Measurements from ENCODE around the gene ESYT1.

Gene ESYT1

GRCh38 chr12:56127888-56128669 is at the start of gene ESYT1 (continued):
- no peak for TF ChIP-seq PRDM6 (tag by site-specific recombination; IDR thresholded peaks at IDR 0.05)
- no peak for TF ChIP-seq EGR2 (tag by site-specific recombination; IDR thresholded peaks at IDR 0.05; ENCODE audit: low read depth)
- TF ChIP-seq ZSCAN23 (tag by site-specific recombination; IDR thresholded peaks at IDR 0.05) = no peak
- TF ChIP-seq ATF2 (tag by site-specific recombination; IDR thresholded peaks at IDR 0.05; ENCODE audit: low read depth) = peak; percentile 100
- TF ChIP-seq KLF9 (tag by site-specific recombination; IDR thresholded peaks at IDR 0.05; ENCODE audit: low read depth) = peak; percentile 61
- TF ChIP-seq REST (tag by site-specific recombination; IDR thresholded peaks at IDR 0.05) = 0 out of 2 replicates have a peak, but pooled peaks have one; percentile 41
- TF ChIP-seq HOXD13 (CRISPR knock-in tag; IDR thresholded peaks at IDR 0.05; ENCODE audit: borderline replicate concordance) = no peak
- TF ChIP-seq ZSCAN4 (tag by site-specific recombination; IDR thresholded peaks at IDR 0.05) = 0 out of 2 replicates have a peak, but pooled peaks have one; percentile 11
- TF ChIP-seq ZBTB48 (tag by site-specific recombination; IDR thresholded peaks at IDR 0.05) = peak; percentile 85
- peak; percentile 94 for TF ChIP-seq SP3 (tag by site-specific recombination; IDR thresholded peaks at IDR 0.05)
- TF ChIP-seq KLF1 (tag by site-specific recombination; IDR thresholded peaks at IDR 0.05) = no peak
- no peak for TF ChIP-seq YY1 (tag by site-specific recombination; IDR thresholded peaks at IDR 0.05)
- TF ChIP-seq ZNF391 (tag by site-specific recombination; IDR thresholded peaks at IDR 0.05; ENCODE audit: borderline replicate concordance, low read depth) = peak; percentile 36; the same call in 1 of the 2 replicates
- no peak for TF ChIP-seq MYNN (tag by site-specific recombination; IDR thresholded peaks at IDR 0.05; ENCODE audit: borderline replicate concordance)
- TF ChIP-seq ZNF610 (tag by site-specific recombination; IDR thresholded peaks at IDR 0.05; ENCODE audit: borderline replicate concordance) = no peak
- TF ChIP-seq AEBP2 (tag by site-specific recombination; IDR thresholded peaks at IDR 0.05; ENCODE audit: borderline replicate concordance) = no peak
- TF ChIP-seq ZSCAN5A (tag by site-specific recombination; IDR thresholded peaks at IDR 0.05) = 0 out of 2 replicates have a peak, but pooled peaks have one; percentile 45
- no peak for TF ChIP-seq ZNF274 (IDR thresholded peaks at IDR 0.05; ENCODE audit: low read length)
- TF ChIP-seq ZNF274 (tag by site-specific recombination; IDR thresholded peaks at IDR 0.05; ENCODE audit: borderline replicate concordance) = no peak
- TF ChIP-seq ZNF621 (tag by site-specific recombination; IDR thresholded peaks at IDR 0.05) = no peak
- no peak for TF ChIP-seq TRIM28 (IDR thresholded peaks at IDR 0.05; ENCODE audit: borderline replicate concordance, low read length)
- peak; percentile 87 for TF ChIP-seq PATZ1 (tag by site-specific recombination; IDR thresholded peaks at IDR 0.05)
- no peak for TF ChIP-seq SALL2 (tag by site-specific recombination; IDR thresholded peaks at IDR 0.05; ENCODE audit: borderline replicate concordance)
- no peak for TF ChIP-seq ZNF514 (tag by site-specific recombination; IDR thresholded peaks at IDR 0.05)
- peak; percentile 98 for TF ChIP-seq ZBTB21 (tag by site-specific recombination; IDR thresholded peaks at IDR 0.05)
- TF ChIP-seq ZNF394 (tag by site-specific recombination; IDR thresholded peaks at IDR 0.05; ENCODE audit: borderline replicate concordance) = peak; percentile 54; the same call in 1 of the 2 replicates
